Astrocyte (in vitro differentiated cells and primary cell): Measurements from ENCODE around the gene PTPRD. TPM values are rescaled to one million over a fixed set of nuclear protein-coding genes. Genes with fewer than 3 reads are reported as not detected.

Experiments
- DNase-seq: peaks from one replicate; pipeline ENCODE4 v3.0.0-alpha.2; 2010; ENCODE audit warnings: low read depth
- FAIRE-seq: peaks from 2 replicates; lab custom pipeline; 2011; peaks lifted over from hg19 to GRCh38; lab: Jason Lieb, UNC
- H2AFZ ChIP-seq: 2 replicates; pipeline ENCODE4 v1.6.0; 2012; ENCODE audit warnings: low read depth, low read length, inconsistent platforms
- H3K27ac ChIP-seq: 2 replicates; pipeline ENCODE4 v1.5.1; 2011; ENCODE audit warnings: low read depth, low read length, inconsistent platforms
- H3K27me3 ChIP-seq: 2 replicates; pipeline ENCODE4 v1.6.0; 2011; ENCODE audit warnings: low read length, inconsistent platforms; ENCODE audit not compliant: insufficient read depth
- H3K36me3 ChIP-seq: 2 replicates; pipeline ENCODE4 v1.5.1; 2011; ENCODE audit warnings: low read length, inconsistent platforms; ENCODE audit not compliant: insufficient read depth
- H3K4me1 ChIP-seq: 2 replicates; pipeline ENCODE4 v1.5.1; 2011; ENCODE audit warnings: low read length, inconsistent platforms; ENCODE audit not compliant: insufficient read depth
- H3K4me2 ChIP-seq: 2 replicates; pipeline ENCODE4 v1.6.0; 2012; ENCODE audit warnings: low read length, inconsistent platforms
- H3K4me3 ChIP-seq: 2 replicates; pipeline ENCODE4 v1.5.1; 2011; ENCODE audit warnings: low read depth, mild to moderate bottlenecking, low read length, inconsistent platforms; ENCODE audit not compliant: insufficient read depth
- H3K79me2 ChIP-seq: 2 replicates; pipeline ENCODE4 v1.6.0; 2012; ENCODE audit warnings: mild to moderate bottlenecking, low read length, inconsistent platforms; ENCODE audit not compliant: insufficient read depth
- H3K9ac ChIP-seq: 2 replicates; pipeline ENCODE4 v1.6.0; 2012; ENCODE audit warnings: mild to moderate bottlenecking, low read length, inconsistent platforms
- H3K9me3 ChIP-seq: 2 replicates; pipeline ENCODE4 v1.5.1; 2012; ENCODE audit warnings: low read depth, mild to moderate bottlenecking, low read length, inconsistent platforms; ENCODE audit not compliant: insufficient read depth
- H4K20me1 ChIP-seq: 2 replicates; pipeline ENCODE4 v1.6.0; 2012; ENCODE audit warnings: low read length, inconsistent platforms; ENCODE audit not compliant: insufficient read depth
- H3K27ac Mint-ChIP-seq: one replicate; pipeline ENCODE4 v1.8.0; 2021; ENCODE audit warnings: mild to moderate bottlenecking, mixed read lengths; ENCODE audit not compliant: unreplicated experiment
- H3K27me3 Mint-ChIP-seq: one replicate; pipeline ENCODE4 v1.8.0; 2021; ENCODE audit warnings: low read depth, mixed read lengths; ENCODE audit not compliant: unreplicated experiment
- H3K36me3 Mint-ChIP-seq: one replicate; pipeline ENCODE4 v1.8.0; 2021; ENCODE audit warnings: low read depth, mixed read lengths; ENCODE audit not compliant: unreplicated experiment
- H3K4me1 Mint-ChIP-seq: one replicate; pipeline ENCODE4 v1.8.0; 2021; ENCODE audit warnings: low read depth, mixed read lengths; ENCODE audit not compliant: unreplicated experiment
- H3K4me3 Mint-ChIP-seq: one replicate; pipeline ENCODE4 v1.8.0; 2021; ENCODE audit warnings: mild to moderate bottlenecking, moderate library complexity, mixed read lengths; ENCODE audit not compliant: unreplicated experiment
- H3K9me3 Mint-ChIP-seq: one replicate; pipeline ENCODE4 v1.8.0; 2021; ENCODE audit warnings: mild to moderate bottlenecking, mixed read lengths; ENCODE audit not compliant: unreplicated experiment
- EZH2 ChIP-seq: IDR thresholded peaks from 2 replicates; pipeline ENCODE4 v1.6.1; 2012; ENCODE audit warnings: mild to moderate bottlenecking, low read length, inconsistent platforms; ENCODE audit not compliant: insufficient read depth
- total RNA-seq: library from RNA; stranded (reverse); gene quantifications from 2 replicates; pipeline ENCODE4 v1.2.1, GENCODE V29; 2021
- TF ChIP-seq, protein P1 (sequence below): IDR thresholded peaks from 2 replicates; pipeline ENCODE4 v1.5.1; 2011; ENCODE audit warnings: low read depth, mild to moderate bottlenecking, inconsistent platforms, low read length, moderate library complexity; ENCODE audit not compliant: insufficient read depth

PTPRD gene
- total RNA-seq, 1 donor from 2014 or later, result 88.1 TPM

DNA sequence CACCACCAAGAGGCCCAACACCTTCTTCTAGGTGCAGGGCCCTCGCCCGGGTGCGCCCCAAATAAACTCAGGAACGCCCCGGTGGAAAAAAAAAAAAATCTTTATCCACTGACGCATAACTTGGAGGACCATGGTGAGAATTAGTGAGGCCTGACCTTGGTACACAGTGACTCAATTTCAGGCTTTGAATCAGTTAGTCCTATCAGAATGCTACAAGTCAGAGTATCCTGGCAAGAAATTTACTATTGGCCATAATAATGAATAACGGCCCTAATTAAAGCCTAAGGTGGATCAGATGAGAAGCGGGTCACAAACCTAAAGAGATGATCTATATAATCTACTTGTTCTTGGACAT is 1899.0 kb downstream of the PTPRD start:
- Histone ChIP-seq H3K79me2 (no peaks in the 10 kb centered on the region), H3K4me1 (peaks cover 10% of the 10 kb centered on the region), H3K27ac (no peak overlapping the region), H3K36me3 (no peaks in the 10 kb centered on the region), H3K9me3 (no peaks in the 10 kb centered on the region), H4K20me1 (no peaks in the 10 kb centered on the region), H2AFZ (no peak overlapping the region), H3K27me3 (no peaks in the 10 kb centered on the region), H3K4me2 (no peak overlapping the region), H3K9ac (no peak overlapping the region), H3K4me3 (no peak overlapping the region)
- Mint-ChIP-seq H3K27ac (no peak overlapping the region), H3K4me3 (no peak overlapping the region), H3K9me3 (no peaks in the 10 kb centered on the region), H3K4me1 (peaks cover 22% of the 10 kb centered on the region), H3K27me3 (no peaks in the 10 kb centered on the region), H3K36me3 (no peaks in the 10 kb centered on the region)
- DNase-seq (no peak), FAIRE-seq (no peak)
- TF ChIP-seq EZH2, result no peak
- TF ChIP-seq, protein P1, sequence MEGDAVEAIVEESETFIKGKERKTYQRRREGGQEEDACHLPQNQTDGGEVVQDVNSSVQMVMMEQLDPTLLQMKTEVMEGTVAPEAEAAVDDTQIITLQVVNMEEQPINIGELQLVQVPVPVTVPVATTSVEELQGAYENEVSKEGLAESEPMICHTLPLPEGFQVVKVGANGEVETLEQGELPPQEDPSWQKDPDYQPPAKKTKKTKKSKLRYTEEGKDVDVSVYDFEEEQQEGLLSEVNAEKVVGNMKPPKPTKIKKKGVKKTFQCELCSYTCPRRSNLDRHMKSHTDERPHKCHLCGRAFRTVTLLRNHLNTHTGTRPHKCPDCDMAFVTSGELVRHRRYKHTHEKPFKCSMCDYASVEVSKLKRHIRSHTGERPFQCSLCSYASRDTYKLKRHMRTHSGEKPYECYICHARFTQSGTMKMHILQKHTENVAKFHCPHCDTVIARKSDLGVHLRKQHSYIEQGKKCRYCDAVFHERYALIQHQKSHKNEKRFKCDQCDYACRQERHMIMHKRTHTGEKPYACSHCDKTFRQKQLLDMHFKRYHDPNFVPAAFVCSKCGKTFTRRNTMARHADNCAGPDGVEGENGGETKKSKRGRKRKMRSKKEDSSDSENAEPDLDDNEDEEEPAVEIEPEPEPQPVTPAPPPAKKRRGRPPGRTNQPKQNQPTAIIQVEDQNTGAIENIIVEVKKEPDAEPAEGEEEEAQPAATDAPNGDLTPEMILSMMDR, result no peak

DNA sequence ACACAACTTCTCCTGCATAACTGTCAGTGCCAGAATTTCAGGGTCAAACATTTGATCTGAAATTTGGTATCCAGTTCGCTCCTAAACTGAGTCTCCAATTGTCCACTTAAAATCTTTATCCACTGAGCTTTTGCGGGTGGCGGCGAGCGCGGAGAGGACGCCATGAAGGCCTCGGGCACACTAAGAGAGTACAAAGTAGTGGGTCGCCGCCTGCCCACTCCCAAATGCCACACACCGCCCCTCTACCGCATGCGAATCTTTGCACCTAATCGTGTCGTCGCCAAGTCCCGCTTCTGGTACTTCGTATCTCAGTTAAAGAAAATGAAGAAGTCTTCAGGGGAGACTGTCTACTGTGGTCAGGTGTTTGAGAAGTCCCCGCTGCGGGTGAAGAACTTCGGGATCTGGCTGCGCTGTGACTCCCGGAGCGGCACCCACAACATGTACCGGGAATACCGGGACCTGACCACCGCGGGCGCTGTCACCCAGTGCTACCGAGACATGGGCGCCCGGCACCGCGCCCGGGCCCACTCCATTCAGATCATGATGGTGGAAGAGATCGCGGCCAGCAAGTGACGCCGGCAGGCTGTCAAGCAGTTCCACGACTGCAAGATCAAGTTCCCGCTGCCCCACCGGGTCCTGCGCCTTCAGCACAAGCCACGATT is 1899.5 kb downstream of the PTPRD start:
- Histone ChIP-seq H3K9me3 (no peaks in the 10 kb centered on the region), H4K20me1 (no peaks in the 10 kb centered on the region), H2AFZ (no peak overlapping the region), H3K79me2 (no peaks in the 10 kb centered on the region), H3K4me2 (no peak overlapping the region), H3K4me3 (no peak overlapping the region), H3K27me3 (no peaks in the 10 kb centered on the region), H3K27ac (no peak overlapping the region), H3K36me3 (no peaks in the 10 kb centered on the region), H3K9ac (no peak overlapping the region), H3K4me1 (peaks cover 7% of the 10 kb centered on the region)
- TF ChIP-seq EZH2, result no peak
- TF ChIP-seq, protein P1, result no peak
- H3K36me3 Mint-ChIP-seq, result no peaks in the 10 kb centered on the region
- peaks cover 17% of the 10 kb centered on the region for H3K4me1 Mint-ChIP-seq
- no peak for DNase-seq
- H3K27ac Mint-ChIP-seq, result no peak overlapping the region
- H3K4me3 Mint-ChIP-seq, result no peak overlapping the region
- H3K9me3 Mint-ChIP-seq, result no peaks in the 10 kb centered on the region
- no peak for FAIRE-seq
- no peaks in the 10 kb centered on the region for H3K27me3 Mint-ChIP-seq

DNA sequence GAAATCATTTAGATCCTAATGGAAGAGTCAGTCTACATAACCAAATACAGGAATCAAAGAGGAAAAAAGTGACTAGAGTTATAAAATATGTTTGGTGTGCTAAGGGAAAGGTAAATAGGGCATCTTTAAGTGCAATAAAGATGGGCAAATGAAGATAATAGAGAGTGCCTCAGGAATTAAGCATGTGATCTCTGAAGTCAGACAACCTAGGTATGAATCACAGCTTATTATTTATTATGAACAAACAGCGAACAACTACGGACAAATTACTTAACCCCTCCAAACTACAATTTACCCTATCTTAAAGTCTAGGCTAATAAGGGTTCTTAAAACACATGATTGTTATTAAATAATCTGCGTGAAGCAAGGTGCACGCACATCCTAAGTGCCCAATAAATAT is 1903.1 kb downstream of the PTPRD start:
- TF ChIP-seq, protein P1, result no peak
- no peak for TF ChIP-seq EZH2
- no peak for FAIRE-seq
- DNase-seq, result no peak
- Histone ChIP-seq H3K9me3 (no peaks in the 10 kb centered on the region), H4K20me1 (no peaks in the 10 kb centered on the region), H3K4me1 (no peaks in the 10 kb centered on the region), H3K36me3 (no peaks in the 10 kb centered on the region), H3K27ac (no peak overlapping the region), H3K79me2 (no peaks in the 10 kb centered on the region), H3K9ac (no peak overlapping the region), H3K4me3 (no peak overlapping the region), H3K27me3 (no peaks in the 10 kb centered on the region), H3K4me2 (no peak overlapping the region), H2AFZ (no peak overlapping the region)
- Mint-ChIP-seq H3K27ac (no peak overlapping the region), H3K4me1 (no peaks in the 10 kb centered on the region), H3K36me3 (no peaks in the 10 kb centered on the region), H3K9me3 (no peaks in the 10 kb centered on the region), H3K4me3 (no peak overlapping the region), H3K27me3 (no peaks in the 10 kb centered on the region)
